GM10248 (cell line): Measurements from ENCODE around the gene NRN1.
"Not testable (repeated sequence)": the region's sequence is repeated elsewhere in the genome, so short reads cannot be mapped to it uniquely, and the experiment has no call there.

ENCODE experiments used
- CTCF ChIA-PET: fragments of 300-600 bp; sonication (Branson Sonifier 250); formaldehyde crosslinking; extraction: SDS; loops from one replicate; lab custom pipeline; 2021; ENCODE audit warnings: antibody characterized with exemption; lab: Yijun Ruan, JAX
- POLR2A ChIA-PET: fragments of 350-650 bp; sonication (Branson Sonifier 250); formaldehyde crosslinking; extraction: SDS; loops from one replicate; lab custom pipeline; 2020; ENCODE audit warnings: antibody characterized with exemption; lab: Yijun Ruan, JAX
- DNase-seq: peaks from one replicate; pipeline ENCODE4 v3.0.0; 2012; ENCODE audit errors: extremely low spot score
- CTCF ChIP-seq: IDR thresholded peaks from 2 replicates; pipeline ENCODE4 v1.5.1; 2012; ENCODE audit warnings: mild to moderate bottlenecking, low read depth; ENCODE audit errors: extremely low read depth, missing control alignments, control extremely low read depth

Gene NRN1

GRCh38 chr6:5984150-5985089 is 22.3 kb downstream of the NRN1 start:
- ChIA-PET POLR2A (no interaction called here), CTCF (no interaction called here)

GRCh38 chr6:5981126-5982026 is 25.3 kb downstream of the NRN1 start:
- CTCF ChIA-PET, result interaction anchor here (0.7 to 1.8 kb wide), 4 partner anchors 10 to 24 kb away, joined by 3 to 5 read pairs (median 4); no protein-coding TSS in a partner anchor
- TF ChIP-seq CTCF, result no peak
- POLR2A ChIA-PET, result no interaction called here
- DNase-seq, result no peak

More at GRCh38 chr6:5984150-5985089, 22.3 kb downstream of the NRN1 start:
- no peak for TF ChIP-seq CTCF
- no peak for DNase-seq

GRCh38 chr6:5979650-5980420 is 26.9 kb downstream of the NRN1 start:
- ChIA-PET CTCF (no interaction called here), POLR2A (no interaction called here)
- DNase-seq, result no peak
- TF ChIP-seq CTCF, result no peak

GRCh38 chr6:5976811-5977210 is 29.9 kb downstream of the NRN1 start:
- ChIA-PET CTCF (no interaction called here), POLR2A (no interaction called here)
- no peak for TF ChIP-seq CTCF
- no peak for DNase-seq

- ChIA-PET CTCF (no interaction called here), POLR2A (no interaction called here)
- DNase-seq, result no peak
- TF ChIP-seq CTCF, result no peak
Measured at GRCh38 chr6:5968817-5969734, 37.6 kb downstream of the NRN1 start.

- CTCF ChIA-PET, result interaction anchor here (1.1 kb wide), 1 partner anchor 14 kb away, joined by 3 read pairs; no protein-coding TSS in a partner anchor
- POLR2A ChIA-PET, DNase-seq: not testable (repeated sequence)
Measured at GRCh38 chr6:5968036-5968435, 38.7 kb downstream of the NRN1 start.
